Measurements from ENCODE around the gene ERAS. TPM values are rescaled to one million over a fixed set of nuclear protein-coding genes. Genes with fewer than 3 reads are reported as not detected.

ERAS gene
- total and polyA plus RNA-seq, 2 of the 13 experiments (the other 11 are each of a cell fraction or from before 2014, with no cell fraction given) = 0.21 to 0.22 TPM

GRCh38 chrX:48818098-48818497 lies 8.2 kb upstream of the ERAS start (continued):
- TF ChIP-seq ZNF614 (CRISPR knock-in tag; IDR thresholded peaks at IDR 0.05; ENCODE audit: borderline replicate concordance) = no peak
- no peak for TF ChIP-seq TEAD2 (CRISPR knock-in tag; IDR thresholded peaks at IDR 0.05)
- TF ChIP-seq DNMT3B (CRISPR knock-in tag; conservative IDR thresholded peaks at IDR 0.05) = no peak
- TF ChIP-seq RFX1 (IDR thresholded peaks at IDR 0.05) = no peak
- TF ChIP-seq REXO4 (CRISPR knock-in tag; IDR thresholded peaks at IDR 0.05; ENCODE audit: borderline replicate concordance) = no peak
- TF ChIP-seq, protein P1, sequence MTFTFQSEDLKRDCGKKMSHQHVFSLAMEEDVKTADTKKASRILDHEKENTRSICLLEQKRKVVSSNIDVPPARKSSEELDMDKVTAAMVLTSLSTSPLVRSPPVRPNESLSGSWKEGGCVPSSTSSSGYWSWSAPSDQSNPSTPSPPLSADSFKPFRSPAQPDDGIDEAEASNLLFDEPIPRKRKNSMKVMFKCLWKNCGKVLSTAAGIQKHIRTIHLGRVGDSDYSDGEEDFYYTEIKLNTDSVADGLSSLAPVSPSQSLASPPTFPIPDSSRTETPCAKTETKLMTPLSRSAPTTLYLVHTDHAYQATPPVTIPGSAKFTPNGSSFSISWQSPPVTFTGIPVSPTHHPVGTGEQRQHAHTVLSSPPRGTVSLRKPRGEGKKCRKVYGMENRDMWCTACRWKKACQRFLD (CRISPR knock-in tag; IDR thresholded peaks at IDR 0.05; ENCODE audit: borderline replicate concordance) = no peak
- TF ChIP-seq, protein P2, sequence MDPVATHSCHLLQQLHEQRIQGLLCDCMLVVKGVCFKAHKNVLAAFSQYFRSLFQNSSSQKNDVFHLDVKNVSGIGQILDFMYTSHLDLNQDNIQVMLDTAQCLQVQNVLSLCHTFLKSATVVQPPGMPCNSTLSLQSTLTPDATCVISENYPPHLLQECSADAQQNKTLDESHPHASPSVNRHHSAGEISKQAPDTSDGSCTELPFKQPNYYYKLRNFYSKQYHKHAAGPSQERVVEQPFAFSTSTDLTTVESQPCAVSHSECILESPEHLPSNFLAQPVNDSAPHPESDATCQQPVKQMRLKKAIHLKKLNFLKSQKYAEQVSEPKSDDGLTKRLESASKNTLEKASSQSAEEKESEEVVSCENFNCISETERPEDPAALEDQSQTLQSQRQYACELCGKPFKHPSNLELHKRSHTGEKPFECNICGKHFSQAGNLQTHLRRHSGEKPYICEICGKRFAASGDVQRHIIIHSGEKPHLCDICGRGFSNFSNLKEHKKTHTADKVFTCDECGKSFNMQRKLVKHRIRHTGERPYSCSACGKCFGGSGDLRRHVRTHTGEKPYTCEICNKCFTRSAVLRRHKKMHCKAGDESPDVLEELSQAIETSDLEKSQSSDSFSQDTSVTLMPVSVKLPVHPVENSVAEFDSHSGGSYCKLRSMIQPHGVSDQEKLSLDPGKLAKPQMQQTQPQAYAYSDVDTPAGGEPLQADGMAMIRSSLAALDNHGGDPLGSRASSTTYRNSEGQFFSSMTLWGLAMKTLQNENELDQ (CRISPR knock-in tag; IDR thresholded peaks at IDR 0.05; ENCODE audit: borderline replicate concordance) = no peak
- no peak for TF ChIP-seq RERE (CRISPR knock-in tag; IDR thresholded peaks at IDR 0.05; ENCODE audit: low read depth)
- TF ChIP-seq JARID2 (CRISPR knock-in tag; IDR thresholded peaks at IDR 0.05; ENCODE audit: insufficient replicate concordance) = no peak
- TF ChIP-seq MEIS1 (CRISPR knock-in tag; IDR thresholded peaks at IDR 0.05; ENCODE audit: borderline replicate concordance) = no peak

Measured in HepG2 (cell line).